Measurements from ENCODE around the gene FLNB. TPM values are rescaled to one million over a fixed set of nuclear protein-coding genes. Genes with fewer than 3 reads are reported as not detected.
A peak's percentile ranks its signal among the peaks of the same experiment; 100 is the strongest.

Gene FLNB
- total RNA-seq, 1 donor from 2014 or later = 72.9 TPM

- Mint-ChIP-seq H3K27me3 (ENCODE audit: unreplicated experiment) (no peaks in the 10 kb centered on the region), H3K36me3 (ENCODE audit: unreplicated experiment) (peaks cover 8% of the 10 kb centered on the region), H3K4me1 (ENCODE audit: unreplicated experiment) (peaks cover 25% of the 10 kb centered on the region), H3K4me3 (ENCODE audit: unreplicated experiment) (no peak overlapping the region), H3K9me3 (ENCODE audit: unreplicated experiment) (no peaks in the 10 kb centered on the region), H3K27ac (ENCODE audit: unreplicated experiment) (peak overlapping the region; percentile 31)
- no peak for TF ChIP-seq CTCF (IDR thresholded peaks at IDR 0.05)
- no peak for DNase-seq (ENCODE audit: extremely low spot score, unreplicated experiment)
These were observed 166.9 kb downstream of the FLNB start for GRCh38 chr3:58175187-58175436.

- Mint-ChIP-seq H3K4me3 (ENCODE audit: unreplicated experiment) (no peak overlapping the region), H3K9me3 (ENCODE audit: unreplicated experiment) (no peaks in the 10 kb centered on the region), H3K27me3 (ENCODE audit: unreplicated experiment) (no peaks in the 10 kb centered on the region), H3K4me1 (ENCODE audit: unreplicated experiment) (peaks cover 25% of the 10 kb centered on the region), H3K36me3 (ENCODE audit: unreplicated experiment) (peaks cover 3% of the 10 kb centered on the region), H3K27ac (ENCODE audit: unreplicated experiment) (peak overlapping the region; percentile 31)
- no peak for TF ChIP-seq CTCF (IDR thresholded peaks at IDR 0.05)
- no peak for DNase-seq (ENCODE audit: extremely low spot score, unreplicated experiment)
These were observed 167.4 kb downstream of the FLNB start for GRCh38 chr3:58175437-58176184.

GRCh38 chr3:58176185-58176530 lies 167.9 kb downstream of the FLNB start:
- Mint-ChIP-seq H3K27ac (ENCODE audit: unreplicated experiment) (no peak overlapping the region), H3K27me3 (ENCODE audit: unreplicated experiment) (no peaks in the 10 kb centered on the region), H3K4me1 (ENCODE audit: unreplicated experiment) (peaks cover 25% of the 10 kb centered on the region), H3K36me3 (ENCODE audit: unreplicated experiment) (peaks cover 2% of the 10 kb centered on the region), H3K9me3 (ENCODE audit: unreplicated experiment) (no peaks in the 10 kb centered on the region), H3K4me3 (ENCODE audit: unreplicated experiment) (no peak overlapping the region)
- no peak for DNase-seq (ENCODE audit: extremely low spot score, unreplicated experiment)
- TF ChIP-seq CTCF (IDR thresholded peaks at IDR 0.05) = no peak

- no peak overlapping the region for H3K27ac Mint-ChIP-seq (ENCODE audit: unreplicated experiment)
- H3K4me1 Mint-ChIP-seq (ENCODE audit: unreplicated experiment) = peaks cover 25% of the 10 kb centered on the region
- H3K36me3 Mint-ChIP-seq (ENCODE audit: unreplicated experiment) = no peaks in the 10 kb centered on the region
- H3K4me3 Mint-ChIP-seq (ENCODE audit: unreplicated experiment) = peak overlapping the region; percentile 56
- H3K27me3 Mint-ChIP-seq (ENCODE audit: unreplicated experiment) = no peaks in the 10 kb centered on the region
- no peaks in the 10 kb centered on the region for H3K9me3 Mint-ChIP-seq (ENCODE audit: unreplicated experiment)
- no peak for TF ChIP-seq CTCF (IDR thresholded peaks at IDR 0.05)
- no peak for DNase-seq (ENCODE audit: extremely low spot score, unreplicated experiment)
These were observed 168.7 kb downstream of the FLNB start for GRCh38 chr3:58176827-58177489.

- H3K36me3 Mint-ChIP-seq (ENCODE audit: unreplicated experiment) = no peaks in the 10 kb centered on the region
- peak overlapping the region; percentile 56 for H3K4me3 Mint-ChIP-seq (ENCODE audit: unreplicated experiment)
- no peaks in the 10 kb centered on the region for H3K27me3 Mint-ChIP-seq (ENCODE audit: unreplicated experiment)
- H3K27ac Mint-ChIP-seq (ENCODE audit: unreplicated experiment) = no peak overlapping the region
- peak; percentile 96 for DNase-seq (ENCODE audit: extremely low spot score, unreplicated experiment)
- peak; percentile 98 for TF ChIP-seq CTCF (IDR thresholded peaks at IDR 0.05)
- H3K4me1 Mint-ChIP-seq (ENCODE audit: unreplicated experiment) = peaks cover 25% of the 10 kb centered on the region
- no peaks in the 10 kb centered on the region for H3K9me3 Mint-ChIP-seq (ENCODE audit: unreplicated experiment)
These were observed 169.7 kb downstream of the FLNB start for GRCh38 chr3:58177747-58178527.
